Skin epidermis (tissue), 12 donors: Measurements from ENCODE around the gene CKAP2L.

Source experiments
- H3K27ac ChIP-seq, 21 experiments: fragments of 200-600 bp; sonication (generic) in 11 of 21; one replicate each; pipeline ENCODE4 v1.5.0; 2020; ENCODE audit warnings: mild to moderate bottlenecking in 3 of 21, inconsistent platforms in 2 of 21, moderate library complexity in 2 of 21
- H3K4me3 ChIP-seq, 7 experiments: fragments of 200-600 bp; sonication (generic) in 2 of 7; one replicate each; pipeline ENCODE4 v1.5.0; 2020; ENCODE audit warnings: inconsistent platforms in 2 of 7, mild to moderate bottlenecking in 2 of 7, moderate library complexity in 1 of 7

CKAP2L gene, protein sequence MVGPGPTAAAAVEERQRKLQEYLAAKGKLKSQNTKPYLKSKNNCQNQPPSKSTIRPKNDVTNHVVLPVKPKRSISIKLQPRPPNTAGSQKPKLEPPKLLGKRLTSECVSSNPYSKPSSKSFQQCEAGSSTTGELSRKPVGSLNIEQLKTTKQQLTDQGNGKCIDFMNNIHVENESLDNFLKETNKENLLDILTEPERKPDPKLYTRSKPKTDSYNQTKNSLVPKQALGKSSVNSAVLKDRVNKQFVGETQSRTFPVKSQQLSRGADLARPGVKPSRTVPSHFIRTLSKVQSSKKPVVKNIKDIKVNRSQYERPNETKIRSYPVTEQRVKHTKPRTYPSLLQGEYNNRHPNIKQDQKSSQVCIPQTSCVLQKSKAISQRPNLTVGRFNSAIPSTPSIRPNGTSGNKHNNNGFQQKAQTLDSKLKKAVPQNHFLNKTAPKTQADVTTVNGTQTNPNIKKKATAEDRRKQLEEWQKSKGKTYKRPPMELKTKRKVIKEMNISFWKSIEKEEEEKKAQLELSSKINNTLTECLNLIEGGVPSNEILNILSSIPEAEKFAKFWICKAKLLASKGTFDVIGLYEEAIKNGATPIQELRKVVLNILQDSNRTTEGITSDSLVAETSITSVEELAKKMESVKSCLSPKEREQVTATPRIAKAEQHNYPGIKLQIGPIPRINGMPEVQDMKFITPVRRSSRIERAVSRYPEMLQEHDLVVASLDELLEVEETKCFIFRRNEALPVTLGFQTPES

DNA sequence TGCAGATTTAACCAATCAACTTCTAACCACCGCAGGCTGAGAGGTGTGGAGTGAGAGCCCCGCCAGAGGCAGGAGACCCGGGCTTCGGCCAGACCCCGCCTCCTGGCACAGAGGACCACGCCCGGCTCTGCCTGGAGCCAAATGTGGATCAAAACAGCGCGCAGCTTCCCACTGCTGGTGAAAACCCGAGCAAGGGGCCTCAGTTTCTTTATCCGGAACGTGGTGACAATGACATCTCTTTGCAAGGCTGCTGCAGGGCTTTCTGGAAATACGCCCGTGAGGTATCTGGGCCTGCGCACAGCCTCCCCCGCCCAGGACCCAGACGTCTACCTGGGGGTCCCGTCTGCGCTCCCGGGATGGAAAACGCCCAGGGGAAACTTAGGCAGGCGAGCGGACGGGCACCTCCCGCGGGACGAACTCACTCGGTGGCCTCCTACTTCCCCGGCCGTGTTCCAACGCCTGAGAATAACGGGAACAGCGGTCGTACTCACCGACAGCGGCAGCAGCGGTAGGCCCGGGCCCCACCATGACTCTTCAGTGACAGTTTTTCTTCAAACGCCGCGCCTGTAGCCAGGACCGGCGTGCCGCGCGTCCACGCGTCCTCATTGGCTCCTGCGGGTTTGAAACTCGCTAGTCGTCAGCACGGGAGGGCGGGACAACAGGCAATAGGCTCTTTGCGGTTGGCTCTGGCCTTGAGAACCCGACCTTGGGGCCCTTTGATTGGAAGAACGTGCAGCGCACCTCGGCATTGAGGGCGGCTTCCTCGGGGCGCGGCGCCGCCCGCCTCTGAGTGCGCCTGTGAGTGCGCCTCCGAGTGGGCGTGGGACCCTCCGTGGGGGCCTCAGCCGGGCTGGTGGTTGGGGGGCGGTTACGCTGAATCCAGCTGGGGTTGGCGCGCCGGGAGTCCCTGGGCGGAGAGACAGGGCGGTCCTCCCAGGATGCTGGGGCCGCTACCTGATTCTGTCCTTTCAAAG lies at the start of gene CKAP2L:
CKAP2L (minus strand) TSS at position 539 of the 974 bp plus-strand sequence; CDS start at position 528, 11 bp downstream.
- peak within 1 kb of the TSS in 16 of 21 experiments; percentile 0 to 77 (median 58) for H3K27ac ChIP-seq
- peak within 1 kb of the TSS; percentile 51 to 81 (median 70) for H3K4me3 ChIP-seq

DNA sequence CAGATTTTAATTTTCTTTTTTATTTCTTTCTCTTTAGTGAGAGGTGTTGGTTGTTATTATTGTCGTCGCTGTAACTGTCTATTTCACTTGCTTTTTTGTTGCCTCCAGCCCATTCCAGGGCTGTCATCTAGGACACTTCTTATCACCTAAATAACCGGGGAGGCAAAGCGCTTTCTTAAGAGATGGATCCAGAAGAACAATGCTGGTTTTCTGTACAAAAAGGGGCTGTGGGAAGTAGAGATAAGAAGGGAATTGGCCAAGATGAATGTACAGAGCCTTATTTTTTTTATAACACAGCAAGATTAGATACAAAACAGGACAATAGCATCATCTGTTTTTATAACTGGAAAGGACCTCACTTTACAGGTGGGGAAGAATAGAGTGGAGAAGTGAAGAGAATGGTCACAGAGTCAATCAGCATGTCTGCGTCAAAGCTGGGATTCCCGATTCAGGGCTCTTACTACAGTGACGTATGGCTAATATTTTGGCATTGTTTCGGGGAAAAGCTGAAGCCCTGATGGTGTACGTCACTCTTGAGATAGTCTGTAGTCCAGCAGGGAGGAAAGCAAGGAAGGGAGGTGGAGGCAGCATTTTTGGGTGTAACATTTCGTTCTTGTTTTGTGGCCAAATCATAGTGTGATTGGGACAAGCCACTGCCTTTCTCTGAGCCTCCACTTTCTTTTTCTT lies 49.0 kb upstream of the CKAP2L start:
- H3K4me3 ChIP-seq: no peak overlapping the region
- peak overlapping the region in 1 of 21 experiments; percentile 30 for H3K27ac ChIP-seq

DNA sequence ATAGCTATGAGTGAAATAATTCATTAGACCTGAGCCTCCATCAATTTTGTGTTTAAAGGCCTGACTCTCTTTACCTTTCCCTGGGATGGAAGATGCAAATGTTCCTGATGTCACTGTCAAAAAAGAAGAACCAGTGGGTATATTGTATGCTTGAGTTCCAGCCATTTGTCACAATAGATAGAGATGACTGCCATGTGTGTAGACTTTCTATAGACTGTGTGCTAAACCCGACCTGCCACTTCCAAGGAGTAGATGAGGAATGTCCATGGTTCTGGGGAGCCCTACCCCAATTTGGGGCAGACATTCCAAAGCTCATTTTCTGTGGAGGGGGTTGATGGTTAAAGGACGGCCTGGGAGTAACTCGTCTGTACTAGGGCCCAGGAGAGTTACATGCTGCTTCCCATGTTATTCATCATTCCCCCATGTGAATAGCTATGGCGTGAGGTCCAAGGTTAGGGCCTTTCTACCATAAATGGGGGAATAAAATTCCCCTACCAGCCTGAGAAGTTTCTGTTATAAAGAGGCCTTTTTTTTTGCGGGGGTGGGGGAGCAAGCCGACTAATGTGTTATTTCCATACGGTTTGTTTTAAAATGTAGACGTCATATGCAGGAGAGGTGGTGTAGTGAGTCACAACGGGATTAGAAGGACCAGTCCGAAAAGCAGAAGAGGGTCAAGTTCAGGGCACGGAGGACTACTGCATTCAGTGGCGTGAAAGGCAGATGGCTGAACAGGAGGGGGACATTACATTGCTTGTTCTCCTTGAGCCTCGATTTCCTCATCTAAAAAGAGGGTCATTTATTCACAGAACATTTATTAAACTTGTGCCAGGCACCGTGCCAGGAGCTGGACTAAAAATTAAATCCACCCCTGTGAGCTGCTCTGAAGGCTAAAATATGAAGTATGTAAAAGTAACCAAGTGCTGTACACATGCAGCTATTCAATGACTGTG lies 48.2 kb upstream of the CKAP2L start:
- Histone ChIP-seq H3K4me3 (no peak overlapping the region), H3K27ac (peak overlapping the region in 3 of 21 experiments; percentile 27 to 59 (median 28))

DNA sequence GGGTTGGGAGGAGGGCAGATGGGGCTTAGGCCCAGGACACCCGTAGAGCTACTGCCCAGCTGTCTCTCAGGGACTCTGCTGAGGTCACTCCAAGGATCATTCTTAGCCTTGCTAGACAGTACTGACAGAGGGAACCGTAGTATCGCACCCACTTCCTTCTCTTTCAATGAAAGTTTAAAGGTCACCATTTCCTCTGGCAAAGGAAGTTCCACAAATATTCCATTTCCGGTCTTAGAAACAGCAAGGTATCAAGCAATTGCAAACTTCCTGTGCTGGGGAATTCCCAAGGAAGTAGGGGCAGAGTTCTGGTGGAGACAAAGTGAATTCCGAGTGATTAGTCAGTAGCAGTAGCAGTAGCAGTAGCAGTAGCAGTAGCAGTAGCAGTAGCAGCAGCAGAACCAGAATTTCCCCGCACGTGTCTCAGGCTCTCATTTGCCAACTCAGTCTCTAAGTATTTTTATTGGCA lies 47.5 kb upstream of the CKAP2L start:
- Histone ChIP-seq H3K4me3 (no peak overlapping the region), H3K27ac (peak overlapping the region in 7 of 21 experiments; percentile 28 to 64 (median 47))

DNA sequence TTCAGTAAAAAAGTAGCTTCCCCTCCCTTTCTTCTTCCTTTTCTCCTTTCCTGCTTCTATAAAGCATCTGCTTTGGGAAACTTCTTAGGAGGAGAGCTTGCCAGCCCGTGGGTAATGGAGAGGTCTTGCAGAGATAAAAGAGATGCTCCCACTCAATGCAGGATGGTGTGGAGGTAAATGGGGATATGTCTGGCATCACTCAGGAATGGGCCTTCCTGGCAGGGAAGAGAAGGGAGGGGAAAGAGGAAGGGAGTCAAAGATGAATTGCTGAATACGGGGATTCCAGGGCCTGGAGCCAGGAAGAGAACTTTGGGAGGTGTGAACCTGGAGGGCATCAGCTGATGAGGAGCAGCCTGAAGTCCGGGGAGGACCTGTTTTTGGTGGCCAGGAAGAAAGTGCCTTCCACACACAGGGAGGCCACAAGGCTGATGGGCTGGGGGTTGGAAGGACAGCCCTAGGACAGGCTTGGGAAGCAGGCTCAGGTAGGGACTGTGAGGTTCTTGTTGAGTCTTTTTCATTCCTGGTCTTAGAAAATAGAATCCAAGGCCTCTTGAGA lies 46.9 kb upstream of the CKAP2L start:
- Histone ChIP-seq H3K27ac (peak overlapping the region in 7 of 21 experiments; percentile 28 to 64 (median 47)), H3K4me3 (no peak overlapping the region)

DNA sequence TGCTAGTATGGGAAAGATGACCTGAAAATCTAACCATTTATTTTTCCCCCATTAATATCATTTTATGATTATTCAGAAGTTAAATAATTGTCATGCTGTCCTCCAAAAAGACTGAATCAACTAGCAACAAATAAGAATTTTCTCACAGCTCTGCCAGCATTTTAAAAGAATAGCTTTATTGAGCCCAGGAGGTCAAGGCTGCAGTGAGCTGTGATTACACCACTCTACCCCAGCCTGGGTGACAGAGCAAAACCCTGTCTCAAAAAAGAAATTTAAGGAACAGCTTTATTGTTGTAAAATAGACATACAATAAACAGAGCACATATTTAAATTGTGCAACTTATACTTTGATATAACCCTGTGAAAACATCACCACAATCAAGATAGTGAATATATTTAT lies 44.7 kb upstream of the CKAP2L start:
- Histone ChIP-seq H3K4me3 (no peak overlapping the region), H3K27ac (no peak overlapping the region)

DNA sequence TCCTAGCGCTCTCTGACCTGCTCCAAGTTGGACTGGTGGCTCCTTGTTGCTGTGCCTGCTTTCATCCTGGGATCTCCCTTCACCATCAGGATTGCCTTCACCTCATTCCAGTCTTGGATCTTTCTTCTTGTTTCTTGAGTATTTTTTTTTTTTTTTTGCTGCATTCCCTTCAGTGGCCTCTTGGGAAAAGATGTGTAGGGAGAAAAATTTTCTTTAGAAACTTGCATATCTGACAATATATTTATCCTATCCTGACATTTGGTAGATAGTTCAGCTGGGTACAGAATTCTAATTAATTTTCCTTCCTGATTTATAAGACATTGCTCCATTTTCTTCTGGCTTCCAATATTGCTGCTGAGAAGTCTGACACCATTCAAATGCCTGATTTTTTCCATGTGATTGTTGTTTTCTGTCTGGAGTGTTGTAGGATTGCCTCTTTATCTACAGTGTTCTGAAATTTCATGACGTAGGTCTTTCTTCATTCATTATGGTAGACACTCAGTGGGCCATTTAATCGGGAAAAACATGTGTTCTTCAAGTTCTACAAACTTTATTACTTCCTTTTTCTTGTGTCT lies 42.9 kb upstream of the CKAP2L start:
- H3K27ac ChIP-seq: no peak overlapping the region
- H3K4me3 ChIP-seq: no peak overlapping the region

DNA sequence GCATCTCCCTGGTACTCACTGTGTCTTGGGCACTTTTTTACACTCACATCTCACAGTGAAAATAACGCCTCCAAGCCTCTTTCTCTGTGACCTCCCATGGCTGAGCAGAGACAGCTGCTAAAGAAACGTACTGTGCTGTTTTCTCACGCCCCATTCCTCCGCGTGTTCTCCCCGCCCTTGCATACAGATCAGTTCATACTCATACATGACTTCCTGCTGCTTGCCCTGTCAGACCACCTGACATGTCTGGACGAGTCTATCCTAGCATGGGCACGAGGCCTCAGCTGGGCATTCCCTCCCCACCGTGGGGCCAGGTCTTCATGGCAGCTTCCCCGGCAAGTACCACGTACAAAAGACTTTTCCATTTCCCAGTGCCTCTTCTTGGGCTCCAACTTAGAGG lies 41.1 kb upstream of the CKAP2L start:
- Histone ChIP-seq H3K27ac (peak overlapping the region in 1 of 21 experiments; percentile 32), H3K4me3 (no peak overlapping the region)

DNA sequence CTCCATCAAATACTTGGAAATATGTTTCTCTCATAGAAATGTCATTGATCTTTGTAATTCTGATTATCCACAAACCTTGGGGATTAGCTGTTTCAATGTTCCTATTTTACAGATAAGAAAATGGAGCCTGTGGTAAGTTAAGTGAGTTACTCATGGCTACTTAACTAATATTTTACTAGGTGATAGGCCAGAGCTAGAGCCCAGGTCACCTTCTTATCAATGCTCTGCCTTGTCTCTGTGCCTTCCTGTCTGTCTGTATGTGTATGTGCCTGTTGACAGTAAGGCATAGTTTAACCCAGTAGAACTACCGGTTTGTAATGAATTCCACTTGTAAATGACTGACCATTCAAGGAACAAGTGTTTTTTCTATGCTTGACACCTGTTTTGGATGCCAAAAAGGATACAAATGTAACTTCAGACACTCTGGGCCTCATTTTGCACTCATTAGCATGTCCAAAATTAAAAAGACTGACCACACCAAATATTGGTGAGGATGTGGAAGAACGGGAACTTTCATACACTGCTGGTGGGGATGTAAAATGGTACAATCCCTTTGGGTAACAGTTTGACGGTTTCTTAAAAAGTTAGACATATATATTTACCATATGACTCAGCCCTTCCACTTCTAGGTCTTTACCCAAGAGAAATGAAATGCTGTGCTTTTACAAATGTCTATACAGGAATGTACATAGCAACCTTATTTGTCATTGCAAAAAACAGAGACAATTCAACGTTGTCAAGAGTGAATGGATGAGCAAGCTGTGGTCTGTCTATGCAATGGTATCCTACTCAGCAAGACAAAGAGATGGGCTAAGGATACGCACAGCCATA lies 39.5 kb upstream of the CKAP2L start:
- no peak overlapping the region for H3K27ac ChIP-seq
- H3K4me3 ChIP-seq: no peak overlapping the region

DNA sequence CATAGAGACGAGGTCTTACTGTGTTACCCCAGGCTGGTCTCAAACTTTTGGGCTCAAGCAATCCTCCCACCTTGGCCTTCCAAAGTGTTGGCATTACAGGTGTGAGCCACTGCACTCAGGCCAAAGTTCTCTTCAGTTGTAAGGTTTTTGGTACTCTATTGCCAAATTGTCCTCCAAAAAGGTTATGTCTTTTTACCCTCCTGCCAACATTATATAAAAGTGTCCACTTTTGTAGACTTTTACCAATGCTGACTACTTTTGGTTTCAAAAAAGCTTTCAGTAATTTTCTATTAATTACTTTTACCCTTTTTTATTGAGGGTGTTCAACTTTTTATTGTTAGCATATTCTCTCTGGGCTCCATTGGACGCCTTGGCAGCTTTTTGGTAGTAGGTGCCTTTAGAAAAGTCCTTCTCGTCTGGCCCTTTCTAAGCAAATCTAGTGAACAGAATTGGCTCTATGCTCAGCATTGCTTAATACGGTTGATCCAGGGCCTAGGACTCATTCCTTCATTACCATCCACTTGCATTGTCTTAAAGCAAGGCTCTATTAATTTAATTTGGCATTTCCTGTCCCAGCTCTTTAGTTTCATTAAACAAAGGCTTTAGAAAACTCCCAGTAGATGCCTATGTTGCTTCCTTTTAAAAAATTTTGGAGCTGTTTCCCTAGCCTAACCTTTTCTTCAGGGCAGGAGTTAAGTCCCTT lies 36.6 kb upstream of the CKAP2L start:
- H3K4me3 ChIP-seq: no peak overlapping the region

DNA sequence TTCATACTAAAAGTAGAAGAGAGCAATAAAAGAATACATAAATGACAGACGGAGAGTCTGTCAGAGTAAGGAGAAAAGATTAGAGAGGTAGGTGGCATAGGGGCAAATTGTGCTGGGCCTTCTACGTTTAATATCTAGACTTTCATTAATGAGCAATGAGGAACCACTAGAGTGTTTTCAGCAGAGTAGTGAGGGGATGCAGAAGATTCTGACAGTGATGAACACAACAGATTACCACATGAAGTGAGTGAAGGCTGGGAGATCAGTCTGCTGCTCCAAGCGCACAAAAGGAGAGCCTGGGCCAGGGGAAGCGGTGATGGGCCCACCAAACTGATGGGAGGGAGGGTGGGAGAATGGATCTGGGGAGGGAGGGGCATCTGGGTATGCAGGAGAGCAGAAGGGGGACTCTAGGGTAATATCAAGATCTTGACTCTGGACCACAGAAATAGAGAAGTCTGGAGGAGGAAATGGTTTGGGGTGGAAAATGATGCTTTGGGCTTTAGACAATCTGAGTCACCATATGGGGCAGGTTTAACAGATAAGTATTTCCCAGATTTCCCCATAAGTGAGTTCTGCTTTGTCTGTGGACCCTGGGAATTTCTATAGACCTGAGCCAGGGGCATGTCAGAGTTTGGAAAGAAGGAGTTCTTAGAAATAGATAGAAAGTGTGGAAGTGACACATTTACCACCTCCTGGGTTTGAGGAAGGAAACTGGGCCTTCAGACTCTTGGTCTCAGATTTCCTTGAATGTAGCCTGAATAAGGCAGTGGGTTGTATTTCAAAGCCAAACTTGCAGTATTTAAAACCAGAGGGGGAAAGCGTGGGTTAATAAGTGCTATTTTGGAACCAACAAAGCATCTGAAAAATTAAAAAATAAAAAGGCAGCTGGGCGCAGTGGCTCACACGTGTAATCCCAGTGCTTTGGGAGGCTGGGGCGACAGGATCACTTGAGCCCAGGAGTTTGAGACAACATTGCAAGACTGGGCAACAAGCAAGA lies 34.9 kb upstream of the CKAP2L start:
- H3K4me3 ChIP-seq: no peak overlapping the region
- no peak overlapping the region for H3K27ac ChIP-seq

More for the DNA sequence above, 36.6 kb upstream of the CKAP2L start:
- no peak overlapping the region for H3K27ac ChIP-seq

DNA sequence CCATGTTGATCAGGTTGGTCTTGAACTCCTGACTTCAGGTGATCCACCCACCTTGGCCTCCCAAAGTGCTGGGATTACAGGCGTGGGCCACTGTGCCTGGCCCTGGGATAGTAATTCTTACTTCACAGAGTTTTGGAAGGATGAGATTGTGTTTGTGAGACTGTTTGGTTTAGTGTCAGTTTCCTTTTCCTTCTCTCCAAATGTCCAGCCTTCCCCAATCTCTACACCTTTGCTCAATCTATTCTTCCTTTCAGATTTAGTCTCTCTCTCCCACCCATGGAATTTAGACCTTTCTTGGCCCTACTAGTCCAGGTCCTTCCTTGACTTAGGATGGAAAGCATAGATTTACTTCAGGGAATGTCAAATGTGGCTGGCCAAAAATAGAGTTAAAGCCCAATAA lies 32.1 kb upstream of the CKAP2L start:
- Histone ChIP-seq H3K4me3 (no peak overlapping the region), H3K27ac (no peak overlapping the region)

DNA sequence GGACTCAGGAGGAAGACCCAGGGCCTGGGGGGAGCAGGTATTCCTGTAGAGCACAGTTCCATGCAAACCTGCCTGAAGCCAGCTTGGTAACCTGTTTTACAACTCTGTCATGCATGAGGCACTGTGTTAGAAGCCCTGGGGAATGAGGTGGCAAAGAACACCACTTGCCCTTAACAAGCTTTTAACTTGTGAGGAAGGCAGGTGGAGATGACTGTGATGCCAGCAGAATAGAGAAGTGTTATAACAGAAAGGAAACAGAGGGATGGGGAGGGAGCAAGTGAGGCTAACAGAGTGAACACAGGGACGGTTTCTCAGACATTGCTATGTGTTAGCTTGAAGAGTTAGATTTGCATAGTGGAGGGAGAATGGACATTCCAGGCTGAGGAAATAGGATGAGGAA lies 31.4 kb upstream of the CKAP2L start:
- H3K4me3 ChIP-seq: no peak overlapping the region
- H3K27ac ChIP-seq: peak overlapping the region in 1 of 21 experiments; percentile 17

DNA sequence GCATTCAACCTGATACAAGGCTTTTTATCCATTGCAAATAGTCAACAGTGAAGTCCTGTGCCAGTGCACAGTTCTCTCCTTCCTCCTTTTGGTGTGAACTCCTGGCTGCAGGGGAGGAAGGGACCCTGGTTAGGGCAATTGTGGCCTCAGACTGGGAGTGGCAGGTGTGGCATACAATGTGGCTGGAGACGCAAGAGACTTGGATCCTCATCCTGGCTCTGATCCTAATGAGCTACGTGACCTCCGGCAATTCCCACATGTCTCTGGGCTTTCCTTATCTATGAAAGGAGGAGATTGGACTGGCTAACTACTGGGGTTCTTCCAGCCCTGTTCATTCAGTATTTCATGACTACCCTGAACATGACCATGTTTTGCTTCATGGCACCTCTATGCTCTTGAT lies 30.4 kb upstream of the CKAP2L start:
- H3K4me3 ChIP-seq: no peak overlapping the region
- H3K27ac ChIP-seq: peak overlapping the region in 3 of 21 experiments; percentile 17 to 50 (median 22)
